ENCODE data around the gene MFSD11.

- TF ChIP-seq EZH2 (IDR thresholded peaks at IDR 0.05), result no peak
- no peak for TF ChIP-seq FOXP2 (optimal IDR thresholded peaks at IDR 0.05; ENCODE audit: control extremely low read depth, extremely low read length, insufficient read depth)
Measured at GRCh38 chr17:76789235-76789788, 51.4 kb downstream of the MFSD11 start.

Data from SK-N-MC (cell line).